ENCODE measurements around the gene TMCO4.
"Not testable (repeated sequence)": the region's sequence is repeated elsewhere in the genome, so short reads cannot be mapped to it uniquely, and the experiment has no call there.

Gene TMCO4

DNA sequence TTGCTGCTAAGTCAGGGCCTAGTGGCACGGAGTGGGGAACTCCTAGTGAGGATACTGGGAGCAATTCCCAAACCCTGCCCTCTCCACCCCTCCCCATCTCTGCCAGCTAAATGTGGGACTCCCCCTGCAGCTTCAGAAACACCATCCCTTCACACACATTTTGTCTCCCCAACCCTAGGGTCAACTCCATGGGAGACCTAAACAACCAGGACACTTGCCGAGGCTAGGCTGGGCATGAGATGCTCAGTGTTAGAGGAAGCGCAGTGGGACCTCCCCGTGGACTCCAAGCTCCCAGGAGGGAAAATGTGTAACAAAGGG is 13.9 kb upstream of the TMCO4 start:
- DNase-seq (ENCODE audit: low spot score), result no peak

DNA sequence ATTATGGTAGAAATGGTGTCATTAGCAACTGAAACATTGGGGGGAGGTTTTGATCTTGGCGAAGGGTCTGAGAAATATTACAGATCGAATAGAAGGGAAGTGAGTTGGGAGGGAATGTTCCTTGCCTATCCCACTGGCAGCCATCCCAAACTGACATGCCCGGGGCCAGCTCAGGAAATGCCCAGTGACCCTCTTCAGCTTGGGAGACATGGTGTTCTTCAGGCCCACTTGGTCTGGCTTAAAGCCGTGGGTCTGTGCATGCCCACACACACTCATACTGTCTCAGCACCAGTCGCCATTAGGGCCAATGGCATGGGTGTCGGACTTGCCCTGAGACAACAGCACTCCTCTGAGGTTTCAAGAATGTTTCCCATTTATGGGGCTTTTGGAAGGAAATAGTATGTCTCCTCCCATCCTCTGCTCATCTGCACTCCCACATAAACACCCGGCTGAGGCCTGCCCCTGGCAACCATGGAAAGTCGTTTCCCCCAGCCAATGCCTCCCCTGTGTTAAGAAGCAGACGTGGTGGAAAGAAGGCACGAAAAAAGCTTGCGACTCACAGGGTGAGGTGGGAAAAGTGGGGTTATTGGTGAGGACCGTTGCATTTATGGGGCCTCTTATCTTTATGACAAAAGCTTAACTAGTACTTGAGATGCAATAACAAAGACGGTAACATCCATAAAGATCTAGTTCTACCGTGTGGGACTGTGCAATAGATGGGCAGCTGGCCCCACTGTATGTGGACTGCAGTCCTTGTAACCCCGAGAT is 13.3 kb upstream of the TMCO4 start:
- DNase-seq (ENCODE audit: low spot score), result no peak

DNA sequence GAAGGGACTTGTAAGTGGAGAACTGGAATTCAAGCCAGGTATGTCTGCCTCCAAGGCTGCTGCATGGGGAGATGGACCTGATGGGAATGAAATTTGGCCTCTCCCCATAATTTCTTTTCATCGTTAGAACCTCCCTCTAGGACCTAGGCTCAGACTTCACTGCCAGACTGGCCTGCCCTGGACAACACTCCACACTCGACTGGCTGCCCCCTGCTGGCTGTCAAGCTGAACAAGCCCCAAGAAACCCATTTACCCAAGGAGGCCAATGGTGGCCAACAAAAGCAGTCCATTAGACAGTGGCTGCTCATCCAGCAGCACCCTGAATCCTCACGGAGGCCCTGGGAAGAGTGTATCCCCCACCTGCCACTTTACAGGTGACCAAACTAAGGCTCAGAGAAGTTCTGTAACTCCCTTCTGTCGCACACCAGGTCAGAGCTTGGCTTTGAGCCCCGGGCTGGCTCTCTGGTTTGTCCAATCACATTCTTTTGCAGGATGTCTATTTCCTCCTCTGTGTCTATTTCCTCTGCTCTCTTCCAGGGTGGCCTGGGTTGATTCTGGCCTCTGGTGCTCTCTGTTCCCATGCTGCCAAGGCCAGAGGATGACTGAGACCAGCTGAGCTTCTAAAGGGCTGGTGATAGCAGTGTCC is 11.6 kb upstream of the TMCO4 start:
- DNase-seq (ENCODE audit: low spot score), result no peak

DNA sequence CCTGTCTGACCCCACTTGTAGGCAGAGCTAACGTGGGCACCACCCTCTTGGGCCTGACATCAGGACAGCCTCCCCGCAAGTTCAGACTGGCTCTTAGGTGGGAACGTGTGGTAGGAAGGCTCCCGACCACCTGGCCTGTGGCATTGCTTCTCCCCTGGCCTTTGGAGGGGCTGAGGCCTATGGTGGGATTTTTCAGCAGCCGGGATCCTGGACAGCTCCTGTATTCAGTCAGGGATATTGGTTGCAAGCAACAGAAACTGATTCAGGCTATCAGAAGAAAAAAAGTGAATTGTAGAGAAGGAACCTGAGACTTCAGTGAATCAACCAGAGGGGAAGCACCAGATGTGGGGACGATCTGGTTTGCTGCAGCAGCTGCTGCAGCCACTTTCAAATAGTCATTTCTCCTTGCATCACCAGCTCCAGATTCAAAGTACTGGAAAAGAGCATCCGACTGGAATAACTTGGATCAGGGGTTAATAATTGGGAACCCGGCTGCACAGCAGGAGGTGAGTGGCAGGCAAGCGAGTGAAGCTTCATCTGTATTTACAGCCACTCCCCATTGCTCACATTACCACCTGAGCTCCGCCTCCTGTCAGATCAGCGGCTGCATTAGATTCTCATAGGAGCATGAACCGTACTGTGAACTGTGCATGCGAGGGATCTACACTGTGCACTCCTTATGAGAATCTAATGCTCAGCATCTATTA is 9.5 kb upstream of the TMCO4 start:
- no peak for DNase-seq (ENCODE audit: low spot score)

DNA sequence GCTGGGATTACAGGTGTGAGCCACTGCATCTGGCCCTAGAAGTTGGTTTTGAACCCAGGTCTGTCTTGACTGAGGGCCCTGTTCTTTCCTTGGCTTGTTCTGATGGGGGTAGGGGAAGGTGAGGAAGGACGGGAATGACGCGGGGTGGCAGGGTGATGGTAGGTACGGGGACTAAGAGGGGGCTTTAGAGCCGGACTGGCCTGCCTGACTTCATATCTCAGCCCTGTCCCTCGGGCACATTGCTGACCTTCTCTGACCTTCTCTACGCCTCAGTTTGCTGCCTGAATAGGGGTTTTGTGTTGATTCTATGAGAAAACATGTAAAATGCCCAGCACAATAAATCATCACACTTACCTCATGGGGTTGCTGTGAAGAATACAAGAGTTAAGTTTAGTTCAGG is 8.6 kb upstream of the TMCO4 start:
- DNase-seq (ENCODE audit: low spot score), result no peak

DNA sequence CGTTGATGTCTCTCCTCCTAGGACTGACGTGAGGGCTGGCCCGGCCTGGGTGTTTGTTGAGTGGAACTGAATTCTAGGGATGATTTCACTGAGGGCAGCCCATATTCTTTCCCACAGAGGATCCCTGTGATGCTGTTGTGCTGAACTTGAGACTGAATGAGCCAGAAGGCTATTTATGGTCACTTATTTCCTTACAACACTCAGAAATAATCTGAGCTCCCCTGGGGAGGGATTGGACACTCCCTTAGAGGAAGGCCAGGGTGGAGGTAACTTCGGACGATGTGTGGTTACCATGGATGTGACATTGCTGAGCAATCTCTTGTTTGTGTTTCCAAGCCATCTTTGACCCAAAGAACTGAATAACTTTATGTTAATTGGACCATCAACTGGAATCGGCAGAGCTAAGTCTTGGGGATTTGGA is 5.1 kb upstream of the TMCO4 start:
- DNase-seq (ENCODE audit: low spot score), result no peak

DNA sequence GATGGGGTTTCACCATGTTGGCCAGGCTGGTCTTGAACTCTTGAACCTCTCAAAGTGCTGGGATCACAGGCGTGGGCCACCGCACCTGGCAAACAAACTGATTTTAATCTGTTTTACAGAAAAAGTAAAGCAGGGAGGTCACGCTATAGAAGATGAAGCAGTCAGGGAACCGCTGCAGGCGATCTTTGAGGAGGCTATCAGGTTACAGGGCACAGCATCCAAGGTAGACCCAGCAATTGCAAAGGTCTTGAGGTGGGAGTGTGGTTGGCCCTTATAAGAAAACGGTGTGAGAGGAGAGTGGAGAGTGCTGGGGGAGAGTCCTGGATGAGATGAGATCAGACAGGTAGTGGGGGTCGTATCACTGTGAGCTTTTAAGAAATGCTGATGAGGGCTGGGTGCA is 2.6 kb upstream of the TMCO4 start:
- DNase-seq (ENCODE audit: low spot score), result no peak

DNA sequence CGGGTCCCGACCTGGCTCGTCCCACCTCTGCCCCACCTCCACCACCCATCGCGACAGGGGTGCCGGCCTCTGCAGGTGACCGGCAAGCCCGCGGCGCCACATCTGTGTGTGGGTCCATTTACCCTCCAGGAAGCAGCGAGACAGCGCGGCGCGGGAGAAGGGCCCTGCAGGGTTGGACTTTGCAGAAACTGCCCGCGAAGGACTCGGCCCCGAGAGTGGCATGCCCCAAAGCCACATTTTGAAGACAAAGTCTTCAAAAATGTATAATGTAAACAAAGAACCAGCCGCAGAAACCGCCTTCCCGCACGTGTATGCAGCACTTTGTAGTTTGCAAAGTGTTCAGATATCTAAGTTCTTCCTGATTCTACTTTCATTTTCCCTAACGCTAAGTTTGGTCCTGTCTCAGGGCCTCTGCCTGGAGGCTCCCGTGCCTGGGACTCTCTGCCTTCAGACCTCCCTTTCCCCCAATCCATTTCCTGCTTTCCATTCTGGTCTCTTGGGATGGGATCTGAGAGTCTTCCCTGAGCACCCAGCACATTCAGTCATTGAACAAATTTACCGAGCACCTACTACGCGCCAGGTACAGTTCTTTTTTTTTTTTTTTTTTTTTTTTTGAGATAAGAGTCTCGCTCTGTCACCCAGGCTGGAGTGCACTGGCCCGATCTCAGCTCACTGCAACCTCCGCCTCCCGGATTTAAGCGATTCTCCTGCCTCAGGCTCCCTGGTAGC is 524 bp upstream of the TMCO4 start:
- peak; percentile 63 for DNase-seq (ENCODE audit: low spot score)

DNA sequence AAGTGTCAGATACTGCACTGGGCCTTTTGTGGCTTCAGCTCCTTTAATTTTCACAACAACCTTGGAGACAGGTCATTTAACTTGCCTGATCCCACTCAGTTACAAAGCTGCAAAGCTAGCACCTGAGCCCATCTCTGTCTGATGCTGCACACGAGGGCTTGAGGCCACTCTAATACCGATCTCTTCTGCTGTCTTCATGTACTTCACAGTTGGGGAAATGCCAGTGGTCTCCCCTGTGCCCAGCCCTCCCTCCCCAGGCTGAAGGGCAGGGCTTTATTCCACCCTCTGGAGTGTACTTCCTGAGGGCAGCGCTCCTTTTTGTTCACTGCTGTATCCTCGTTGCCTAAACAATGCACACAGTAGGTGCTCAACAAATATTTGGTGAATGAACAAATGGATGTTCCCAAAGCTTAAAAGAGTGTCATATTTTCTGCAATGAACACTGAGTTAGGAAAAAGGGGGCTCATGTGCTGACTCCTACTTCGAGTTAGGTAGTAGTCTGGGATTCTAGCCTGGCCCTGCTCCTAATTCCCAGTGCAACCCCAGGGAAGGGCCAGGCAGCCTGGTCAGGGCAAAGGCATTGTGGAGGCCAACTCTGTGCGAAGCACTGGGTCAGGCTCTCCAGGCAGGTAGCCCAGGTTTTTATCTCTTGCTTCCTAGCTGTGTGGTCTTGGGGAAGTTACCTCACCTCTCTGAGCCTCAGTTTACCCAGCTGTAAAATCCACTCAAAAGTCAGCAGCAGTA is 1.1 kb downstream of the TMCO4 start:
- DNase-seq (ENCODE audit: low spot score), result peak; percentile 9

DNA sequence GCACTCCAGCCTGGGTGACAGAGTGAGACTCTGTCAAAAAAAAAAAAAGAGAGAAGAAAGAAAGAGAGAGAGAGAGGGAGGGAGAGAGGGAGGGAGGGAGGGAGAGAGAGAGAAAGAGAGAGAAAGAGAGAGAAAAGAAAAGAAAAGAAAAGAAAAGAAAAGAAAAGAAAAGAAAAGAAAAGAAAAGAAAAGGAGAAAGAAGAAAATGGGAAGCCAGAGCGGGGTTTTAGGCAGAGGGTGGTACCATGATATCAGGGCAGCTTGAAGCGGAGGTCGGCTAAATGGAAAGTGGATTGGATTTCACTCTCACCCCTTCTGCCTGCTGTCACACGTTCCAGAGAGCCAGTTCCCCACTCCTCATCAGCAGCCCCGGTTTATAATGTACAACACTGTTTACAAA is 1.9 kb downstream of the TMCO4 start:
- DNase-seq (ENCODE audit: low spot score), result no peak

DNA sequence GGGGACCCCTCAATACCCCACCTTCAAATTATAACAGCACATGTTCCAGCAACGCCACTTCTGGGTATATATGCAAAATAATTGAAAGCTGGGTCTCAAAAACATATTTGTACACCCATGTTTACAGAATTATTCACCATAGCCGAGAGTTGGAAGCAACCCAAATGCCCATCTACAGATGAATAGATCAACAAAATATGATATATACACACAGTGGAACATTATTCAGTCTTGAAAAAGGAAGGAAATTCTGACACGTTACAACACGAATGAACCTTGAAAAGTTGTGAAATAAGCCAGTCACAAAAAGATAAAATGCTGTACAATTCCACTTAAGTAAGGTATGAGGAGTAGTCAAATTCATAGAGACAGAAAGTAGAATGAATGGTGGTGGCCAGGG is 5.1 kb downstream of the TMCO4 start:
- no peak for DNase-seq (ENCODE audit: low spot score)

DNA sequence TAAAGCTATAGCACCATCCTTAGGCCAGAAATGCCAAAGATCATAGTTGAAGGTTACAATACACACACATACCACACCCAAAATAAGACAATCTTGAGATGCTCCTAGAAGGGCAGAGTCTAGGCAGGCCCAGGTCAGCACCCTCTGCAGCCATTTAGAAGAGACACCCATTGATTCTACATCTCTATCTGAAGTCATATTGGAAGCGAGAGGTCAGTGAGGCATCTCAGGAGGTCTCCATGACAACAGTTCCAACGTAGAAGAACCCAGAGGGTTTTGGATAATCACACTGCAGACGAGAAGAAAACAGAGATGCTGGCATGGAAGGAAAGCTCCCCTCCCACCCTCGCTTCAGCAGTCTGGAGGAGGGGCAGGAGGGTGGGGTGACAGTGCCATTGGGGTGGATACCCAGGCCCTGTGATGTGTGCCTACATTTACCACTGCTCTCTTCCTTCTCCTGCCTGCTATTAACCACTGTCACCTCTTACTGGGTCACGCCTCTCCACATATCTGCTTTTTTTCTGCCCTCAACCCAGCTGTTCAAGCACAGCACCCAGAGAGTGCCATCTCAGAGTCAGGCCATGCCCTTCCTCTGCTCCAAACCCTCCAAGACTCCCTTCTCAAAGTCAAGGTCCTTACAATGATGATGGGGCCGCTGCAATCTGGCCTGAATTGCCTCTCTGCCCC is 6.2 kb downstream of the TMCO4 start:
- no peak for DNase-seq (ENCODE audit: low spot score)

DNA sequence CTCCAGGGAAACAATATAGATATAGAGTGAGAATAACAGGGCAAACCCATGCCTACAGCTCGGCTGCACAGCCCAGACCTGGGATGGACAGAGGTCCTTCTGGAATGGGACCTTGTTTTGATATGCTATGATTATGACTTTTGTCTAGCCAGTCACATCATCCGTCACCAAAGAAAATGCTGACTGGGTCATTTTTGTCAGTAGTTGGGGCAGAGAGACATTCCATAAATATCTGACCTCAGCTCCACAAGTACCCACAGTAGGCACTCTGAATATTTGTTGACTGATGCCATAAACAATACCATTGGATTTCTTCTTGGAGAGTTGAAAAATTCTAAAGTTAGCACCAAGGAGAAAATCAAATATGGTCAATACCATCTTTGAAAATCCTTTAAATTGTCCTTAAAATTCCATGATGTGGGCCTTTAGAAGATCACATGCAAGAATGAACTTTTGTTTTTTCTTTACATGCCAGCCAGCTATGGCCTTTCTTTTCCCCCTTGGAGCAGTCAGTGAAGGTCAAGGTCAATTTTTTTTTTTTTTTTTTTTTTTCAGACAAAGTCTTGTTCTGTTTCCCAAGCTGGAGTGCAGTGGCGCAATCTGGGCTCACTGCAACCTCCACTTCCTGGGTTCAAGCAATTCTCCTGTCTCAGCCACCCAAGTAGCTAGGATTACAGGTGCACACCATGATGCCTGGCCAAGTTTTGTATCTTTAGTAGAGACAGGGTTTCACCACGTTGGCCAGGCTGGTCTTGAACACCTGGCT is 7.3 kb downstream of the TMCO4 start:
- DNase-seq (ENCODE audit: low spot score), result no peak

DNA sequence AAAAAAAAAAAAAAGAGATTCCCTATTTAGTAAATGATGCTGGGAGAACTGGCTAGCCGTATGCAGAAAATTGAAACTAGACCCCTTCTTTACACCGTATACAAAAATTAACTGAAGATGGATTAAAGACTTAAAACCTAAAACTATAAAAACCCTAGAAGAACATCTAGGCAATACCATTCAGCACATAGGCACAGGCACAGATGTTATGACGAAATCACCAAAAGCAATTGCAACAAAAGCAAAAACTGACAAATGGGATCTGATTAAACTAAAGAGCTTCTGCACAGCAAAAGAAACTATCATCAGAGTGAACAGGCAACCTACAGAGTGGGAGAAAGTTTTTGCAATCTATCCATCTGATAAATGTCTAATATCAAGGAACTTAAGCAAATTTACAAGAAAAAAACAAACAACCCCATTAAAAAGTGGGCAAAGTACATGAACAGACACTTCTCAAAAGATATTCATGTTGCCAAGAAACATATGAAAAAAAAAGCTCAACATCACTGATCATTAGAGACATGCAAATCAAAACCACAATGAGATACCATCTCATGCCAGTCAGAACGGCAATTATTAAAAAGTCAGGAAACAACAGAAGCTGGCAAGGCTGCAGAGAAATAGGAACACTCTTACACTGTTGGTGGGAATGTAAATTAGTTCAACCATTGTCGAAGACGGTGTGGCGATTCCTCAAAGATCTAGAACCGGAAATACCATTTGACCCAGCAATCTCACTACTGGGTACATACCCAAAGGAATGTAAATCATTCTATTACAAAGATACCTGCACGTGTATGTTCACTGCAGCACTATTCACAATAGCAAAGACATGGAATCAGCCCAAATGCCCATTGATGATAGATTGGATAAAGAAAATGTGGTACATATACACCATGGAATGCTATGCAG is 9.4 kb downstream of the TMCO4 start:
- not testable (repeated sequence) for DNase-seq (ENCODE audit: low spot score)

DNA sequence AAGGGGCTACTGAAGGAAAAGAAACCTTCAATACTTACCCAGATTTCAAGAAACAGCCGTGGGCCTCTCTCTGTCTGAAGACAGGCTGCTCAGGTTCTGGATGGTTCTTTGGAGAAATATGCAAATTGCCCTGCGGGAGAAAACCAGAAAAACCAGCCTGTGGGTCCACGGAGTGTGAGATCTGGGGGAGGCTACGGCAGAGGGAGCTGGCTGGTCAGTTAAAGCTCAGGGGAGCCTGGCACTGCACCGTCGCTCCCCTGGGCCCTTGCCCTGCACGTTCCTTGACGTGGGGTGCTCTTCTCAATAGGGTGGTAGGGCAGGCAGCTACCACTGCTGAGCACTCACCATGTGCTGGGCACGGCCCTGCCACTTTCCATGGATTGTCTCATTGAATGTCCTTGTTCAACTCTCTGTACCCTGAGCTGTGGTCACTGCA is 12.7 kb downstream of the TMCO4 start:
- DNase-seq (ENCODE audit: low spot score), result no peak

DNA sequence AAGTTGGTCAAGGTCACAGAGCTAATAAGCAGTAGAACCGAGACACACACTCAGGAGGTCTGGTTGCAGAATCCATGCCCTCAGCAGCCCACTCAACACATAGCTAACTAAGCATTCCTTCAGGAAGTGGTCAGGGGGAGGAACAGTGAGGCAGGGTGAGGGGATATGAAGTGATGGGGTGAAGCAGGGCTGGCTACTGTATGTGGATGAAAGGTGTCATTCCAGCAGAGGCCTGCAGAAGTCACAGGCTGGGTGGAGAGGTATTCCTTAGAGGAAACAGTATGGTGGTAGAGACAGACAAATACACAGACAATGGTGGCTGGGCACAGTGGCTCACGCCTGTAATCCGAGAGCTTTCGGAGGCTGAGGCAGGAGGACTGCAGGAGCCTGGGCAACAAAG is 14.1 kb downstream of the TMCO4 start:
- DNase-seq (ENCODE audit: low spot score), result no peak

DNA sequence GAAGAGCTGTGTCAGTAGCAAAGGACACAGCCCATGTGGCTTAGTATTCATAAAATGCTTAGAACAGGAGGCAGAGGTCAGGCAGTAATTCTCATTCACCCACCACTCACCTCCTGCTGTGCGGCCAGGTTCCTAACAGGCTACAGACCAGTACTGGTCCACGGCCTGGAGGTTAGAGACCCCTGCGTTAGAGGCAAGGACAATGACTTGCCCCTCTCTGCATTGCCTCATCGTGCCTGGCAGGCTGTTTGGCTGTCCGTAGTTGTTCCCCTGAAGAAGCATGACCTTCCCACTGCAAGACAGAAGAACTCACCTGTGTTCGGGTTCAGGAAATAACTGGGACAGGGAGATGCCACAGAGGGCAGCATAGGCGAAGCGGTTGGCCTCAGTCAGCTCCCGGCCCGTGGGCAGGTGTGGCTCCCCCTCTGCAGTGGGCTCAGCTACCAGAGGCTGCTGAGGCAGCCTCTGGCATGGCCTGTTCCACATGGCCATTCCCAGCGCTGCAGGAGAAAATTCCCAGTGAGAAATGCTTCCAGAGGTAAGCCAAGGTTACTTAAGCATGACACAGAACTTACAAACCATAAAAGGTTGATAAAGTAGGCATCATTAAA is 19.3 kb downstream of the TMCO4 start:
- no peak for DNase-seq (ENCODE audit: low spot score)

DNA sequence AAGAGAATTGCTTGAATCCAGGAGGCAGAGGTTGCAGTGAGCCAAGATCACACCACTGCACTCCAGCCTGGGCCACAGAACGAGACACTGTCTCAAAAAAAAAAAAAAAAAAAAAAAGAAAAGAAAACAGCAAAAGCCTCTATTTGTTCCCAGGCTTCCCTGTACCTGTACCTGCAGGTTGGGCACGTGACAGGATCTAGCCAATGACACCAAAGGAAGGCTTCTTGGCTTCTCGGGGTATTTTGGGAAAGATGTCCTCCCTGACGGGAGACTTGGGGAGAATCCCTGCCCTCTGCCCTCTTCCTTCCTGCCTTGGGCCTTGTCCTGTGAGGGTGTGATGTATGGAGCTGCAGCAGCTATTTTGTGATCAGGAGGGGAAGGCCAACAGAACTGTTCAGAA is 22.8 kb downstream of the TMCO4 start:
- no peak for DNase-seq (ENCODE audit: low spot score)

DNA sequence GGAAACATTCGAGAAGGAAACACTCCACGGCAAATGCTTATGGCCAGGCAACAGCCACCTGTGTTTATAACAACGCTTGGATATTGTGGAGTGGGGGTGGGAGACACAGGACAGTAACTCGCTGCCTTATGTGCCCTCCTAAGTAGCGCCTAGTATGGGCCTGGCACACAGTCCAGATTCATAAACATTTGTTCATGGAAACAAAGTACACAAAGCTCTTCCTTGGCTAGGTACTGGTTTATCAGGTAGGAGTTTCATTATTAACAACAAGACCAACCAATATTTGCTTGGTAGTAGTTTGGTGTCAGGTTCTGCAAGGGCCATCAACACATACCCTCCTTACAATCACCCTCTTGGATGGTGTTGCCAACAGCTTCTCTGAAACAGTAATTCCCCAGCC is 23.4 kb downstream of the TMCO4 start:
- DNase-seq (ENCODE audit: low spot score), result no peak
